AG04449 (cell line): ENCODE results near the gene ERBB4.

Experiments
- CTCF ChIA-PET: fragments of 350-600 bp; formaldehyde crosslinking; extraction: SDS; loops from one replicate; lab custom pipeline; 2021; ENCODE audit warnings: antibody characterized with exemption; lab: Yijun Ruan, JAX
- POLR2A ChIA-PET: fragments of 400-600, 350-600 bp; formaldehyde crosslinking; extraction: SDS; loops from one replicate; lab custom pipeline; 2020; ENCODE audit warnings: antibody characterized with exemption, inconsistent platforms; lab: Yijun Ruan, JAX
- DNase-seq: peaks from one replicate; pipeline ENCODE4 v3.0.0-alpha.2; 2010; ENCODE audit warnings: low read depth, low spot score
- H3K4me3 ChIP-seq: 2 replicates; pipeline ENCODE4 v1.5.1; 2011; ENCODE audit warnings: low read depth, mild to moderate bottlenecking, control low read depth, low read length
- CTCF ChIP-seq: IDR thresholded peaks from one replicate; pipeline ENCODE4 v1.5.1; 2011; ENCODE audit warnings: mild to moderate bottlenecking, moderate library complexity, low read length, control low read depth, inconsistent platforms; ENCODE audit not compliant: insufficient read depth; ENCODE audit errors: missing control alignments

Gene ERBB4

DNA sequence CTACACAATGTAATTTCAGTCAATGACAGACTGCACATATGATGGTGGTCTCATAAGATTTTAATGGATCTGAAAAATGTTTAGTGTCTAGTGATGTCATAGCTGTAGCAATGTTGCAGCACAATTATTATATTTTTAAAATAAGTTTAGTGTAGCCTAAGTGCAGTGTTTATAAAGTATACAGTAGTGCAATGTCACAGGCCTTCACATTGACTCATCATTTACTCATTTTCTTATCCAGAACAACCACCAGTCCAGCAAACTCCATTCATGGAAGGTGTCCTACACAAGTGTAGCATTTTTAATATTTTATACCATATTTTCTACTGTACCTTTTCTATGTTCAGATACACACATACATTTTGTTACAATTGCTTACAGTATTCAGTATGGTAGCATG is 663.1 kb downstream of the ERBB4 start:
- DNase-seq: no peak
- H3K4me3 ChIP-seq: no peak overlapping the region
- no peak for TF ChIP-seq CTCF
- POLR2A ChIA-PET: no interaction called here
- CTCF ChIA-PET: no interaction called here

DNA sequence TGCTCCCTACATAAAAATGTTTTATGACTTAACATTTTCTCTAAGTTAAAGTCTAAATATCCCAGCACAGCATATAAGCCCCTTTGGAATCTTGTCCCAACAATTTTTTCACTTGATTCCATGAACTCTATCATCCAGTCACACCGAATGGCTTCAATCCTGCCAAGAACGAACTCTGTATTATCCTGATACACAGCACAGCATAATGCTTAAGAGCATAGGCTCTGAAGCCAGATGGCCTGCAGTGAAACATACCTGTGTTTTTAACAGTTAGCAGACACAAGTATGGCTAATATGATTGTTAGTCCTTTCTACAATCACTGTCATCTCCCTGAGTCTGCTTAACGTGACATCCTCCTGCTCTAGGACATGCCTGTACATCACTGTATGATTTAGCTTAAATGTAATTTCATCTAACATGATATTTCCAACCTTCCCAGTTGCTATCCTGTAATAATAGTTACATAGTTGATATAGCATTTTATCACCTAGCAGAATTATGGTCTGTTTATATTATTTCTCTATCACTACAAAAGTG is 669.5 kb downstream of the ERBB4 start:
- ChIA-PET CTCF (no interaction called here), POLR2A (no interaction called here)
- no peak overlapping the region for H3K4me3 ChIP-seq
- no peak for TF ChIP-seq CTCF
- DNase-seq: no peak

DNA sequence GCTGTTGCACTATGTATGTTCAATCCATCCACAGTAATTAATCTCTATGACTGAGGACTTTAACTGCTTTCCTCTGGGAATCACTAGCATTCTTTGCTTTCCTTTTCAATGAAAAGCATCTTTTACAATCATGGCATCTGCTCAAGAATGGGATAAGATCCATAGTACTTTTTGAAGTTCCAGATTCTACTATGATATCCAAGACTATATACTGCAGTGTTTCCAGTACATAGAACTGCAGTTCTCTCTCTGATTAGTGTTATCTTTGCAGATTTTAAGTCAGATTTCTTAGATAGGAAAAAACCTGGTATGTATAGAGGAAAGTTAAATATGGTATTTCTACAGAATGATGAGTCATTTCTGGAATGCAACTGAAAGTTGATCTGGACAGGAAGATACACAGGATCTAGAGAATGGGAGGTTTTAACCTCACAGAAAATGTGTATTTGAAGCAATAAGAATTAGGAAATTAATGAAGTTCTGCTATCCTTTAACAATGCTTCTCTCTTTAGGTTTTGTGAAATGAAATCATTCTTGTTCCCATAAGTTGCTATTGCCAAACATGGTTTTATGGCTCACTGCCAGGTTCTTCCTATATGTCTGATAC is 670.7 kb downstream of the ERBB4 start:
- ChIA-PET POLR2A (no interaction called here), CTCF (no interaction called here)
- TF ChIP-seq CTCF: no peak
- H3K4me3 ChIP-seq: no peak overlapping the region
- no peak for DNase-seq

GRCh38 chr2:211864328-211864727 is 674.3 kb downstream of the ERBB4 start:
- CTCF ChIA-PET: no interaction called here
- no peak for TF ChIP-seq CTCF
- POLR2A ChIA-PET: no interaction called here
- no peak for DNase-seq
- H3K4me3 ChIP-seq: no peak overlapping the region

- CTCF ChIA-PET: no interaction called here
- H3K4me3 ChIP-seq: no peak overlapping the region
- POLR2A ChIA-PET: no interaction called here
- DNase-seq: no peak
- no peak for TF ChIP-seq CTCF
Observed at GRCh38 chr2:211860224-211860623, 678.4 kb downstream of the ERBB4 start.

- POLR2A ChIA-PET: no interaction called here
- TF ChIP-seq CTCF: no peak
- CTCF ChIA-PET: no interaction called here
- DNase-seq: no peak
- no peak overlapping the region for H3K4me3 ChIP-seq
Observed at GRCh38 chr2:211854832-211855231, 683.8 kb downstream of the ERBB4 start.
